ENCODE data around the gene CACNG7.
"Not testable (repeated sequence)": the region's sequence is repeated elsewhere in the genome, so short reads cannot be mapped to it uniquely, and the experiment has no call there.

CACNG7 gene

GRCh38 chr19:53908935-53909415 is at the start of gene CACNG7:
TSS of gene CACNG7 (plus strand) at chr19:53909278. CDS start at chr19:53912832, 3,554 bp downstream.
- no peak for DNase-seq (ENCODE audit: low read depth, low spot score)

- no peak for DNase-seq (ENCODE audit: low read depth, low spot score)
Observed at GRCh38 chr19:53864308-53864836, 44.7 kb upstream of the CACNG7 start.

GRCh38 chr19:53865523-53865917 is 43.6 kb upstream of the CACNG7 start:
- DNase-seq (ENCODE audit: low read depth, low spot score): no peak

- DNase-seq (ENCODE audit: low read depth, low spot score): peak; percentile 78
Observed at GRCh38 chr19:53865918-53866864, 42.9 kb upstream of the CACNG7 start.

- peak; percentile 74 for DNase-seq (ENCODE audit: low read depth, low spot score)
Observed at GRCh38 chr19:53866865-53867224, 42.2 kb upstream of the CACNG7 start.

- peak; percentile 100 for DNase-seq (ENCODE audit: low read depth, low spot score)
Observed at GRCh38 chr19:53867225-53868090, 41.6 kb upstream of the CACNG7 start, which contains the start of gene MYADM. TSS of gene MYADM (plus strand) at chr19:53867883. CDS start at chr19:53873530, 5,647 bp downstream.

GRCh38 chr19:53868091-53868891 is 40.8 kb upstream of the CACNG7 start:
- DNase-seq (ENCODE audit: low read depth, low spot score): peak; percentile 78

- peak; percentile 94 for DNase-seq (ENCODE audit: low read depth, low spot score)
Observed at GRCh38 chr19:53868892-53869804, 39.9 kb upstream of the CACNG7 start.

- not testable (repeated sequence) for DNase-seq (ENCODE audit: low read depth, low spot score)
Observed at GRCh38 chr19:53869805-53870484, 39.1 kb upstream of the CACNG7 start.

- peak; percentile 48 for DNase-seq (ENCODE audit: low read depth, low spot score)
Observed at GRCh38 chr19:53870485-53870844, 38.6 kb upstream of the CACNG7 start.

GRCh38 chr19:53871454-53871853 is 37.6 kb upstream of the CACNG7 start:
- DNase-seq (ENCODE audit: low read depth, low spot score): no peak

- no peak for DNase-seq (ENCODE audit: low read depth, low spot score)
Observed at GRCh38 chr19:53872762-53873161, 36.3 kb upstream of the CACNG7 start.

GRCh38 chr19:53873773-53874605 is 35.1 kb upstream of the CACNG7 start:
- no peak for DNase-seq (ENCODE audit: low read depth, low spot score)

- no peak for DNase-seq (ENCODE audit: low read depth, low spot score)
Observed at GRCh38 chr19:53874606-53874990, 34.5 kb upstream of the CACNG7 start.

- no peak for DNase-seq (ENCODE audit: low read depth, low spot score)
Observed at GRCh38 chr19:53875602-53876325, 33.3 kb upstream of the CACNG7 start.

GRCh38 chr19:53876651-53877224 is 32.3 kb upstream of the CACNG7 start:
- no peak for DNase-seq (ENCODE audit: low read depth, low spot score)

- peak; percentile 58 for DNase-seq (ENCODE audit: low read depth, low spot score)
Observed at GRCh38 chr19:53877361-53877766, 31.7 kb upstream of the CACNG7 start.

GRCh38 chr19:53878776-53879139 is 30.3 kb upstream of the CACNG7 start:
- no peak for DNase-seq (ENCODE audit: low read depth, low spot score)
